Hematopoietic multipotent progenitor cell treated with erythropoietin and hydrocortisone succinate and interleukin-3 and kit ligand, for 15 days (in vitro differentiated cells): Measurements from ENCODE around the gene TRA2B.
"Not testable (repeated sequence)": the region's sequence is repeated elsewhere in the genome, so short reads cannot be mapped to it uniquely, and the experiment has no call there.

Source experiments
- DNase-seq: peaks from one replicate; pipeline ENCODE4 v3.0.0-alpha.2; 2015; ENCODE audit warnings: low spot score

Gene TRA2B

GRCh38 chr3:185927501-185928200, 10.2 kb downstream of the TRA2B start:
- DNase-seq, result no peak

GRCh38 chr3:185926445-185926844, 11.4 kb downstream of the TRA2B start:
- no peak for DNase-seq

GRCh38 chr3:185925353-185925752, 12.5 kb downstream of the TRA2B start:
- no peak for DNase-seq

- no peak for DNase-seq
Observed at GRCh38 chr3:185924375-185924774, 13.4 kb downstream of the TRA2B start.

GRCh38 chr3:185920184-185920583, 17.6 kb downstream of the TRA2B start:
- no peak for DNase-seq

- DNase-seq, result no peak
Observed at GRCh38 chr3:185916042-185916833, 21.6 kb downstream of the TRA2B start.

GRCh38 chr3:185915642-185916041, 22.2 kb downstream of the TRA2B start:
- DNase-seq, result no peak

GRCh38 chr3:185914911-185915629, 22.7 kb downstream of the TRA2B start:
- no peak for DNase-seq

GRCh38 chr3:185912929-185913901, 24.6 kb downstream of the TRA2B start:
- DNase-seq, result no peak

GRCh38 chr3:185912512-185912911, 25.3 kb downstream of the TRA2B start:
- DNase-seq, result no peak

- not testable (repeated sequence) for DNase-seq
Observed at GRCh38 chr3:185911076-185911448, 26.8 kb downstream of the TRA2B start.

- DNase-seq, result not testable (repeated sequence)
Observed at GRCh38 chr3:185910322-185911075, 27.3 kb downstream of the TRA2B start.

- DNase-seq, result not testable (repeated sequence)
Observed at GRCh38 chr3:185909913-185910312, 27.9 kb downstream of the TRA2B start.

- DNase-seq, result no peak
Observed at GRCh38 chr3:185900228-185900627, 37.6 kb downstream of the TRA2B start.

GRCh38 chr3:185896636-185897035, 41.2 kb downstream of the TRA2B start:
- no peak for DNase-seq

GRCh38 chr3:185887066-185887465, 50.7 kb downstream of the TRA2B start:
- DNase-seq, result no peak

GRCh38 chr3:185884641-185885040, 53.2 kb downstream of the TRA2B start:
- no peak for DNase-seq

- no peak for DNase-seq
Observed at GRCh38 chr3:185881926-185882325, 55.9 kb downstream of the TRA2B start.

- DNase-seq, result no peak
Observed at GRCh38 chr3:185880600-185880999, 57.2 kb downstream of the TRA2B start.

GRCh38 chr3:185878920-185879319, 58.9 kb downstream of the TRA2B start:
- no peak for DNase-seq

GRCh38 chr3:185874119-185874518, 63.7 kb downstream of the TRA2B start:
- no peak for DNase-seq
